Esophagus muscularis mucosa (tissue), 4 donors: ENCODE results near the gene C13orf42. TPM values are rescaled to one million over a fixed set of nuclear protein-coding genes. Genes with fewer than 3 reads are reported as not detected.

ENCODE experiments used
- DNase-seq: peaks from one replicate; pipeline ENCODE4 v3.0.0-alpha.2; 2017; ENCODE audit errors: extremely low spot score
- H3K27ac ChIP-seq, 4 donors: fragments of 200-600 bp; sonication (generic); replicated peaks in 1 of 4; 1 replicate in 3 of 4; 2 replicates in 1 of 4; pipeline ENCODE4 v1.5.1; 2016 to 2019; ENCODE audit warnings: mild to moderate bottlenecking in 1 of 4
- H3K27me3 ChIP-seq, 4 donors: fragments of 200-600 bp; sonication (generic); one replicate each; pipeline versions ENCODE4 v1.5.1 to v1.6.0; 2016 to 2019
- H3K36me3 ChIP-seq, 4 donors: fragments of 200-600 bp; sonication (generic); one replicate each; pipeline ENCODE4 v1.5.1; 2016 to 2019
- H3K4me1 ChIP-seq, 4 donors: fragments of 200-600 bp; sonication (generic); one replicate each; pipeline ENCODE4 v1.5.1; 2016 to 2019
- H3K4me3 ChIP-seq, 4 donors: fragments of 200-600 bp; sonication (generic); 1 replicate in 2 of 4; 2 replicates in 2 of 4; pipeline ENCODE4 v1.5.1; 2016 to 2019; ENCODE audit warnings: mild to moderate bottlenecking in 4 of 4, moderate library complexity in 1 of 4
- H3K9me3 ChIP-seq, 4 donors: fragments of 200-600 bp; sonication (generic); 1 replicate in 3 of 4; 2 replicates in 1 of 4; pipeline ENCODE4 v1.5.1; 2016 to 2019
- EP300 ChIP-seq: sonication (generic); formaldehyde crosslinking; IDR thresholded peaks from one replicate; pipeline ENCODE4 v1.6.1; 2017; ENCODE audit warnings: antibody characterized with exemption
- POLR2A ChIP-seq: fragments of 450-650 bp; IDR thresholded peaks from one replicate; pipeline ENCODE4 v1.6.1; 2017; ENCODE audit warnings: antibody characterized with exemption, moderate library complexity, mild to moderate bottlenecking, low read depth
- POLR2AphosphoS5 ChIP-seq, 2 donors: sonication (generic); formaldehyde crosslinking; IDR thresholded peaks; one replicate each; pipeline ENCODE4 v1.6.1; 2017; ENCODE audit warnings: antibody characterized with exemption in 2 of 2
- whole genome bisulfite sequencing: methylation state at CpG from one replicate; pipeline ENCODE4 v1.1.5; 2018; 5-methylcytosine and 5-hydroxymethylcytosine counted together
- intact Hi-C: fragments of 100-400 bp; cut with DNase I; formaldehyde crosslinking; loops from one replicate; pipeline ENCODE4 v1.15.1; 2023
- total RNA-seq, 4 donors: library from RNA; depleted of rRNA; stranded (reverse); fragments of >200 nt; gene quantifications; one replicate each; pipeline versions ENCODE4 v1.1.0 to v1.2.1, GENCODE V29; 2016
- TF ChIP-seq, protein P1 (sequence below), 3 experiments: fragments of 200-600 bp in 2 of 3; fragments of 450-650 bp in 1 of 3; sonication (generic) in 2 of 3; IDR thresholded peaks; one replicate each; pipeline ENCODE4 v1.5.1; 2017 to 2019; ENCODE audit warnings: antibody characterized with exemption in 3 of 3, mild to moderate bottlenecking in 2 of 3, moderate library complexity in 1 of 3

The C13orf42 gene
- total RNA-seq, 4 donors from 2014 or later = not detected

DNA sequence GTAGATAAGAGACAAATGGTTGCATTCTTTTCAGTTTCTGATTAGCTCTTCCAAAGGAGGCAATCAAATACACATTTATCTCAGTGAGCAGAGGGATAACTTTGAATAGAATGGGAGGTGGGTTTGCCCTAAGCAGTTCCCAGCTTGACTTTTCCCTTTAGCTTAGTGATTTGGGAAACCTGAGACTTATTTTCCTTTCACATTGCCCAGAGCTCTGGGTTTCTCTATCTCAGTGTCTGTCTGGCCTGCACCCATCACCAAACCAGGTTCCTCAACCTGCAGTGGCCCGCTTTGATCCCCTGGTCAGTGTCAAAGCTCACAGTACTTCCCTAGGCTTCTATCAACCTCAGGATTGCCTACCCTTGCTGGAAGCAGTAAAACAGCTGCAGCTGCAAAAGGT is 35.6 kb upstream of the C13orf42 start:
- no peaks in the 10 kb centered on the region for H3K27me3 ChIP-seq
- H3K9me3 ChIP-seq = no peaks in the 10 kb centered on the region
- H3K27ac ChIP-seq = no peak overlapping the region
- DNase-seq = no peak
- no peaks in the 10 kb centered on the region for H3K36me3 ChIP-seq
- WGBS = 100% methylated on average over 1 of the region's 1 CpG
- intact Hi-C loops = loop anchor here (5.0 kb wide), 1 partner anchor 76 kb away; the partner anchor contains the start of gene FAM124A
- no peak overlapping the region for H3K4me3 ChIP-seq
- TF ChIP-seq POLR2AphosphoS5 (IDR thresholded peaks at IDR 0.05) = no peak
- TF ChIP-seq, protein P1, sequence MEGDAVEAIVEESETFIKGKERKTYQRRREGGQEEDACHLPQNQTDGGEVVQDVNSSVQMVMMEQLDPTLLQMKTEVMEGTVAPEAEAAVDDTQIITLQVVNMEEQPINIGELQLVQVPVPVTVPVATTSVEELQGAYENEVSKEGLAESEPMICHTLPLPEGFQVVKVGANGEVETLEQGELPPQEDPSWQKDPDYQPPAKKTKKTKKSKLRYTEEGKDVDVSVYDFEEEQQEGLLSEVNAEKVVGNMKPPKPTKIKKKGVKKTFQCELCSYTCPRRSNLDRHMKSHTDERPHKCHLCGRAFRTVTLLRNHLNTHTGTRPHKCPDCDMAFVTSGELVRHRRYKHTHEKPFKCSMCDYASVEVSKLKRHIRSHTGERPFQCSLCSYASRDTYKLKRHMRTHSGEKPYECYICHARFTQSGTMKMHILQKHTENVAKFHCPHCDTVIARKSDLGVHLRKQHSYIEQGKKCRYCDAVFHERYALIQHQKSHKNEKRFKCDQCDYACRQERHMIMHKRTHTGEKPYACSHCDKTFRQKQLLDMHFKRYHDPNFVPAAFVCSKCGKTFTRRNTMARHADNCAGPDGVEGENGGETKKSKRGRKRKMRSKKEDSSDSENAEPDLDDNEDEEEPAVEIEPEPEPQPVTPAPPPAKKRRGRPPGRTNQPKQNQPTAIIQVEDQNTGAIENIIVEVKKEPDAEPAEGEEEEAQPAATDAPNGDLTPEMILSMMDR (IDR thresholded peaks at IDR 0.05) = no peak
- no peak for TF ChIP-seq POLR2A
- no peak for TF ChIP-seq EP300
- peaks cover 0 to 7% (median 2%) of the 10 kb centered on the region in 4 donors for H3K4me1 ChIP-seq

DNA sequence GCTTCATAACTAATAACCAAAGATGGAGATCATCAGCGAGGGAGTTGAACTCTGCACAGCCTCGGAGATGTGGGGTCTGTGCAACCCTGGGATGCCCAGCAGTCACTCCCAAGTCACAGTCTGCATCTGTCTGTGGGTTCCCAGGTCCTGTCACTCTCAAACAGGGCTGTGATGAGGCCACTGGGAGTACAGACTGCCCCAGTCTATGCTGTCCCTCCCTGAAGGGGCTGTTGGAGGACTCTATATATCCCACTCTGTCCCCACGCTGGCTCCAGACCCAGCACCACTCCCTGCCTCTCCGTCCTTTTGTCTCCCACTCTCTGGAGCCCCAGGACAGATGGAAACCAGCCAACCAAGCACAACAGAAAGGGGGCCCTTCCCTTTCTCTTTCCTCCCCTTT is 26.2 kb upstream of the C13orf42 start:
- H3K4me1 ChIP-seq = no peaks in the 10 kb centered on the region
- WGBS = 81% methylated on average over 4 of the region's 4 CpGs
- intact Hi-C loops = no loop called here
- H3K36me3 ChIP-seq = no peaks in the 10 kb centered on the region
- TF ChIP-seq POLR2A = no peak
- TF ChIP-seq, protein P1 (IDR thresholded peaks at IDR 0.05) = no peak
- no peak for TF ChIP-seq EP300
- DNase-seq = peak; percentile 26
- H3K27me3 ChIP-seq = no peaks in the 10 kb centered on the region
- no peaks in the 10 kb centered on the region for H3K9me3 ChIP-seq
- H3K27ac ChIP-seq = no peak overlapping the region
- H3K4me3 ChIP-seq = no peak overlapping the region

GRCh38 chr13:51136276-51136980 is 25.4 kb upstream of the C13orf42 start:
- intact Hi-C loops = no loop called here
- H3K27me3 ChIP-seq = no peaks in the 10 kb centered on the region
- no peaks in the 10 kb centered on the region for H3K36me3 ChIP-seq
- 88% methylated on average over 9 of the region's 10 CpGs for WGBS
- no peaks in the 10 kb centered on the region for H3K4me1 ChIP-seq
- peak; percentile 62 for DNase-seq
- TF ChIP-seq POLR2AphosphoS5 (IDR thresholded peaks at IDR 0.05) (no peak), POLR2A (no peak), EP300 (no peak)
- TF ChIP-seq, protein P1 (IDR thresholded peaks at IDR 0.05) = no peak
- H3K4me3 ChIP-seq = no peak overlapping the region
- H3K9me3 ChIP-seq = no peaks in the 10 kb centered on the region
- no peak overlapping the region for H3K27ac ChIP-seq

GRCh38 chr13:51134763-51135365 is 23.8 kb upstream of the C13orf42 start:
- Histone ChIP-seq H3K4me3 (no peak overlapping the region), H3K4me1 (no peaks in the 10 kb centered on the region), H3K36me3 (no peaks in the 10 kb centered on the region), H3K27me3 (no peaks in the 10 kb centered on the region), H3K9me3 (no peaks in the 10 kb centered on the region), H3K27ac (no peak overlapping the region)
- DNase-seq = no peak
- TF ChIP-seq, protein P1 (IDR thresholded peaks at IDR 0.05) = no peak
- 86% methylated on average over 7 of the region's 8 CpGs for WGBS
- intact Hi-C loops = no loop called here
